AG04449 (cell line): ENCODE results near the gene CAPNS1.
"Not testable (repeated sequence)": the region's sequence is repeated elsewhere in the genome, so short reads cannot be mapped to it uniquely, and the experiment has no call there.

ENCODE experiments used
- CTCF ChIA-PET: fragments of 350-600 bp; formaldehyde crosslinking; extraction: SDS; loops from one replicate; lab custom pipeline; 2021; ENCODE audit warnings: antibody characterized with exemption; lab: Yijun Ruan, JAX
- POLR2A ChIA-PET: fragments of 400-600, 350-600 bp; formaldehyde crosslinking; extraction: SDS; loops from one replicate; lab custom pipeline; 2020; ENCODE audit warnings: antibody characterized with exemption, inconsistent platforms; lab: Yijun Ruan, JAX
- DNase-seq: peaks from one replicate; pipeline ENCODE4 v3.0.0-alpha.2; 2010; ENCODE audit warnings: low read depth, low spot score
- H3K4me3 ChIP-seq: 2 replicates; pipeline ENCODE4 v1.5.1; 2011; ENCODE audit warnings: low read depth, mild to moderate bottlenecking, control low read depth, low read length
- TF ChIP-seq, protein P1 (sequence below): IDR thresholded peaks from one replicate; pipeline ENCODE4 v1.5.1; 2011; ENCODE audit warnings: mild to moderate bottlenecking, moderate library complexity, low read length, control low read depth, inconsistent platforms; ENCODE audit not compliant: insufficient read depth; ENCODE audit errors: missing control alignments

The CAPNS1 gene

DNA sequence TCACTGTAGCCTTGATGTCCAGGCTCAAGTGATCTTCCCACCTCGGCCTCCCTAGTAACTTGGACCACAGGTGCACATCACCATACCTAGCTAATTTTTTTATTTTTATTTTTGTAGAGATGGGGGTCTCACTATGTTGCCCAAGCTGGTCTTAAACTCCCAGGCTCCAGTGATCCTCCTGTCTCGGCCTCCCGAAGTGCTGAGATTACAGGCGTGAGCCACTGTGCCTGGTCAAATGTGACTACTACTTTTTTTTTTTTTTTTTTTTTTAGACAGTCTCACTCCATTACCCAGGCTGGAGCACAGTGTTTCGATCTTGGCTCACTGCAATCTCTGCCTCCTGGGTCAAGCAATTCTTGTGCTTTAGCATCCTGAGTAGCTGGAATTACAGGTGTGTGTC, 33.0 kb downstream of the CAPNS1 start:
- ChIA-PET CTCF (interaction anchor here (0.7 to 12.3 kb wide), 7 partner anchors 7 to 114 kb away, joined by 3 to 152 read pairs (median 6); no protein-coding TSS in a partner anchor), POLR2A (no interaction called here)
- TF ChIP-seq, protein P1, sequence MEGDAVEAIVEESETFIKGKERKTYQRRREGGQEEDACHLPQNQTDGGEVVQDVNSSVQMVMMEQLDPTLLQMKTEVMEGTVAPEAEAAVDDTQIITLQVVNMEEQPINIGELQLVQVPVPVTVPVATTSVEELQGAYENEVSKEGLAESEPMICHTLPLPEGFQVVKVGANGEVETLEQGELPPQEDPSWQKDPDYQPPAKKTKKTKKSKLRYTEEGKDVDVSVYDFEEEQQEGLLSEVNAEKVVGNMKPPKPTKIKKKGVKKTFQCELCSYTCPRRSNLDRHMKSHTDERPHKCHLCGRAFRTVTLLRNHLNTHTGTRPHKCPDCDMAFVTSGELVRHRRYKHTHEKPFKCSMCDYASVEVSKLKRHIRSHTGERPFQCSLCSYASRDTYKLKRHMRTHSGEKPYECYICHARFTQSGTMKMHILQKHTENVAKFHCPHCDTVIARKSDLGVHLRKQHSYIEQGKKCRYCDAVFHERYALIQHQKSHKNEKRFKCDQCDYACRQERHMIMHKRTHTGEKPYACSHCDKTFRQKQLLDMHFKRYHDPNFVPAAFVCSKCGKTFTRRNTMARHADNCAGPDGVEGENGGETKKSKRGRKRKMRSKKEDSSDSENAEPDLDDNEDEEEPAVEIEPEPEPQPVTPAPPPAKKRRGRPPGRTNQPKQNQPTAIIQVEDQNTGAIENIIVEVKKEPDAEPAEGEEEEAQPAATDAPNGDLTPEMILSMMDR = no peak
- no peak for DNase-seq
- no peak overlapping the region for H3K4me3 ChIP-seq

DNA sequence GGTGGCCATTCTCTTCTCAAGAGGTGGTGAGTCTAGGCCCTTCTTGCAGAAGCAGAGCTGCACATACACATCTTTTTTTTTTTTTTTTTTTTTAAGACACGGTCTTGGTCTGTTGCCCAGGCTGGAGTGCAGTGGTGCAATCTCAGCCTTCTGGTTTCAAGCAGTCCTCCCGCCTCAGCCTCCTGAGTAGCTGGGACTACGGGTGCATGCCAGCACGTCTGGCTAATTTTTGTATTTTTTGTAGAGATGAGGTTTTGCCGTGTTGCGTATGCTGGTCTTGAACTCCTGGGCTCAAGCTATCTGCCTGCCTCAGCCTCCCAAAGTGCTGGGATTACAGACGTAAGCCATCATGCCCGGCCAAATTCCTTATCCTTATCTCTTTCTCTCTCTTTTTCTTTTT, 34.0 kb downstream of the CAPNS1 start:
- not testable (repeated sequence) for DNase-seq, H3K4me3 ChIP-seq
- ChIA-PET CTCF (interaction anchor here (1.0 to 12.3 kb wide), 5 partner anchors 6 to 113 kb away, joined by 5 to 152 read pairs (median 10); no protein-coding TSS in a partner anchor), POLR2A (interaction anchor here (1.0 kb wide), 1 partner anchor 31 kb away, joined by 3 read pairs; no protein-coding TSS in a partner anchor)

DNA sequence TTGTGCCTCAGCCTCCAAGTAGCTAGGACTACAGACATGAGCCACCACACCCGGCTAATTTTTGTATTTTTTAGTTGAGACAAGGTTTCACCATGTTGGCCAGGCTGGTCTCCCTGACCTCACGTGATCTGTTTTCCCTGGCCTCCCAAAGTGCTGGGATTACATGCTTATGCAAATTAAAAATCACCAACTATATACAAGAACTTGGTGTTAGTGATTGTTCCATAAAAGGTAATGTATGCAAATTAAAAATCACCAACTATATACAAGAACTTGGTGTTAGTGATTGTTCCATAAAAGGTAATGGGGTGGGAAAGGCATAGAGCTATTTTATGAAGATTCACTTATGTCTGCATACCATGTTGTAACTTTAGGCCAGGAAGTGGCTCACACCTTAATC, 39.2 kb downstream of the CAPNS1 start:
- POLR2A ChIA-PET, DNase-seq, H3K4me3 ChIP-seq: not testable (repeated sequence)
- CTCF ChIA-PET = interaction anchor here (1.4 to 6.9 kb wide), 3 partner anchors 10 to 51 kb away, joined by 3 to 46 read pairs (median 3); no protein-coding TSS in a partner anchor

DNA sequence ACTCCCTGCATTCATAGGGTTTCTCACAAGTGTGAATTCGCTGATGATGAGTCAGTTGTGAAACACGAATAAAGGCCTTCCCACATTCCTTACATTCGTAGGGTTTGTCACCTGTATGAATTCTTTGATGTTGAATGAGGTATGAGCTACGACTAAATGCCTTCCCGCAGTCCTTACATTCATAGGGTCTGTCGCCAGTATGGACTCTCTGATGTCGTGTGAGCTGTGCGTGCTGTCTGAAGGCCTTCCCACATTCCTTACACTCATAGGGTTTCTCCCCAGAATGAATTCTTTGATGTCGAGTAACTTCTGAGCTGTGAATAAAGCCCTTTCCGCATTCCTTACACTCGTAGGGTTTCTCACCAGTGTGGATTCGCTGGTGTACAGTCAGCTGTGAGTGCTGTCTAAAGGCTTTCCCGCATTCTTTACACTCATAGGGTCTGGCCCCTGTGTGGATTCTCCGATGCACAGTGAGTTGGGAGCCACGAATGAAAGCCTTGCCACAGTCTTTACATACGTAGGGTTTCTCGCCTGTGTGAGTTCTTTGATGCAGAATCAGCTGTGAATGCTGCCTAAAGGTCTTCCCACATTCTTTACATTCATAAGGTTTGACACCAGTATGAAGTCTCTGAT, 42.9 kb downstream of the CAPNS1 start:
- no peak overlapping the region for H3K4me3 ChIP-seq
- ChIA-PET POLR2A (interaction anchor here (0.6 to 1.0 kb wide), 2 partner anchors 14 to 55 kb away, joined by 3 to 4 read pairs; no protein-coding TSS in a partner anchor), CTCF (interaction anchor here (0.8 to 6.9 kb wide), 3 partner anchors 8 to 55 kb away, joined by 4 to 46 read pairs (median 7); no protein-coding TSS in a partner anchor)
- peak; percentile 62 for DNase-seq
- TF ChIP-seq, protein P1 = no peak

DNA sequence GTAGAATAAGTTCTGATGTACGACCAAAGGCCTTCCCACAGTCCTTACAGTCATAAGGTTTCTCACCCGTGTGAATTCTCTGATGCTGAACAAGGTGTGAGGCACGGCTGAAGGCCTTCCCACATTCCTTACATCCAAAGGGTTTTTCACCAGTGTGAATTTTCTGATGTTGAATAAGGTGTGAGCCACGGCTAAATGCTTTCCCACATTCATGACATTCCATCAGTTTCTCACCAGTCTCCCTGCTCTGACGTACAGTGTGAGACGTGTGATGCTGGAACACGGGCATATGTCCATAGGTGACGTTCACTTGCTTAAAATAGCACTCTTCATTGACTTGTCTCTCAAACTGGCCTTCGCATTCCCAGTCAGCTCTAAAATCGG, 43.4 kb downstream of the CAPNS1 start:
- DNase-seq = no peak
- TF ChIP-seq, protein P1 = no peak
- CTCF ChIA-PET = interaction anchor here (0.8 to 6.9 kb wide), 2 partner anchors 14 to 55 kb away, joined by 4 to 46 read pairs; no protein-coding TSS in a partner anchor
- POLR2A ChIA-PET = interaction anchor here (0.6 to 1.0 kb wide), 2 partner anchors 13 to 55 kb away, joined by 3 to 4 read pairs; no protein-coding TSS in a partner anchor
- H3K4me3 ChIP-seq = no peak overlapping the region

DNA sequence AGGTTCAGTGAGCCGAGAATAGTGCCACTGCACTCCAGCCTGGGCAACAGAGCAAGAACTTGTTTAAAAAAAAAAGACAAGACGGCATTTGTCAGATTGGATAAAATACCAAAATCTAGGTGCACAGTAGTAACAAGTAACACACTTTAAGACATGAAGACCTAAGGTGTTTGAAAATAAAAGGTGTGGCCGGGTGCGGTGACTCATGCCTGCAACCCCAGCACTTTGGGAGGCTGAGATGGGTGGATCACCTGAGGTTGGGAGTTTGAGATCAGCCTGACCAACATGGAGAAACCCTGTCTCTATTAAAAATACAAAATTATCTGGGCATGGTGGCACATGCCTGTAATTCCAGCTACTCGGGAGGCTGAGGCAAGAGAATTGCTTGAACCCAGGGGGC, 46.9 kb downstream of the CAPNS1 start:
- DNase-seq, H3K4me3 ChIP-seq, POLR2A ChIA-PET: not testable (repeated sequence)
- CTCF ChIA-PET = interaction anchor here (0.7 kb wide), 1 partner anchor 638 kb away, joined by 3 read pairs; no protein-coding TSS in a partner anchor

DNA sequence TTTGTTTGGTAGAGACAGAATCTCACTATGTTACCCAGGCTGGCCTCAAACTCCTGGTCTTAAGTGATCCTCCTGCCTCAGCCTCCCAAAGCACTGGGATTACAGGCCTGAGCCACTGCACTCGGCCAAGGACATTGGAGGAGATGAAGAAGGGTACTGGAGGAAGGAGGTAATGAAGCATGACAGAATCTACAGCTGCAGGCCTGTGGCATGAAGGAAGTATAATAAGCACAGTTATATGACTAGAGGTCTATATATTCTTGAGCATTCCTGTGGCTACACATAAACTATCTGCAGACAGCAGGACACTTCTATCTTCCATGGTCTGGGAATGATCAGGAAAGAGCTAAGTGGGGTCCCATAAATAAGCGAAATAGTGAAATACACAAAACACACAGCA, 56.4 kb downstream of the CAPNS1 start:
- DNase-seq = no peak
- ChIA-PET CTCF (interaction anchor here (1.3 kb wide), 1 partner anchor 296 kb away, joined by 3 read pairs; no protein-coding TSS in a partner anchor), POLR2A (interaction anchor here (1.1 kb wide), 1 partner anchor 14 kb away, joined by 4 read pairs; no protein-coding TSS in a partner anchor)

More for the DNA sequence above, 56.4 kb downstream of the CAPNS1 start:
- TF ChIP-seq, protein P1 = no peak
- H3K4me3 ChIP-seq = no peak overlapping the region
